ENCODE results near the gene LETM1.

The LETM1 gene

GRCh38 chr4:1762264-1763010 is 93.5 kb downstream of the LETM1 start:
- no peak for DNase-seq (ENCODE audit: low read depth in 2 of 2)
